SK-N-SH (cell line): ENCODE results near the gene CD300C.

Experiments
- CTCF ChIP-seq: fragments of 200-600 bp; sonication (generic); IDR thresholded peaks from 2 replicates; pipeline ENCODE4 v1.6.1; 2017; ENCODE audit warnings: antibody characterized with exemption, mild to moderate bottlenecking, moderate library complexity
- ELF1 ChIP-seq: IDR thresholded peaks from 2 replicates; pipeline ENCODE4 v1.4.0; 2012
- EZH2phosphoT487 ChIP-seq: fragments of 200-600 bp; sonication (generic); IDR thresholded peaks from 2 replicates; pipeline ENCODE4 v1.6.1; 2017; ENCODE audit warnings: low read depth, mixed run types, mild to moderate bottlenecking, antibody characterized with exemption, moderate library complexity, borderline replicate concordance
- FOSL2 ChIP-seq: IDR thresholded peaks from 2 replicates; pipeline ENCODE4 v1.4.0; 2012; ENCODE audit warnings: low read depth, mild to moderate bottlenecking, moderate library complexity, borderline replicate concordance
- FOXJ3 ChIP-seq: sonication (generic); formaldehyde crosslinking; IDR thresholded peaks from 2 replicates; pipeline ENCODE4 v1.5.1; 2020; ENCODE audit warnings: mild to moderate bottlenecking, missing genetic modification reagents
- FOXM1 ChIP-seq: IDR thresholded peaks from 2 replicates; pipeline ENCODE4 v1.4.0; 2012; ENCODE audit warnings: low read depth, mild to moderate bottlenecking
- IRF3 ChIP-seq: fragments of 150-350 bp; IDR thresholded peaks from 2 replicates; pipeline ENCODE4 v1.6.1; 2016; ENCODE audit warnings: mild to moderate bottlenecking, low read depth, low read length
- MEF2A ChIP-seq: IDR thresholded peaks from 2 replicates; pipeline ENCODE4 v1.4.0; 2012; ENCODE audit warnings: low read depth, borderline replicate concordance
- PBX3 ChIP-seq: IDR thresholded peaks from 2 replicates; pipeline ENCODE4; 2012
- POLR2AphosphoS5 ChIP-seq: IDR thresholded peaks from 2 replicates; pipeline ENCODE4 v1.6.1; 2012; ENCODE audit warnings: low read depth, low read length
- TAF1 ChIP-seq: IDR thresholded peaks from 2 replicates; pipeline ENCODE4 v1.6.1; 2012; ENCODE audit warnings: low read depth, mild to moderate bottlenecking, low read length, moderate library complexity, borderline replicate concordance

GRCh38 chr17:74514632-74515334 is 31.1 kb downstream of the CD300C start:
- no peak for TF ChIP-seq POLR2AphosphoS5
- no peak for TF ChIP-seq CTCF
- no peak for TF ChIP-seq FOSL2
- no peak for TF ChIP-seq FOXM1
- no peak for TF ChIP-seq IRF3
- no peak for TF ChIP-seq FOXJ3 (CRISPR knock-in tag)
- no peak for TF ChIP-seq PBX3
- TF ChIP-seq ELF1 = no peak
- TF ChIP-seq MEF2A = no peak
- no peak for TF ChIP-seq EZH2phosphoT487
- TF ChIP-seq TAF1 = no peak
